SK-N-MC (cell line): Measurements from ENCODE around the gene KDM5C.

Source experiments
- EZH2 ChIP-seq: fragments of 200-600 bp; sonication (generic); IDR thresholded peaks from one replicate; pipeline ENCODE4 v1.6.1; 2017; ENCODE audit warnings: antibody characterized with exemption
- FOXP2 ChIP-seq: optimal IDR thresholded peaks from 2 replicates; pipeline ENCODE3; 2011; ENCODE audit warnings: mild to moderate bottlenecking, moderate library complexity; ENCODE audit not compliant: insufficient read depth; ENCODE audit errors: extremely low read length, control extremely low read depth
- POLR2AphosphoS5 ChIP-seq: IDR thresholded peaks from 2 replicates; pipeline ENCODE4 v1.6.1; 2012; ENCODE audit warnings: mild to moderate bottlenecking, low read depth, low read length, borderline replicate concordance

DNA sequence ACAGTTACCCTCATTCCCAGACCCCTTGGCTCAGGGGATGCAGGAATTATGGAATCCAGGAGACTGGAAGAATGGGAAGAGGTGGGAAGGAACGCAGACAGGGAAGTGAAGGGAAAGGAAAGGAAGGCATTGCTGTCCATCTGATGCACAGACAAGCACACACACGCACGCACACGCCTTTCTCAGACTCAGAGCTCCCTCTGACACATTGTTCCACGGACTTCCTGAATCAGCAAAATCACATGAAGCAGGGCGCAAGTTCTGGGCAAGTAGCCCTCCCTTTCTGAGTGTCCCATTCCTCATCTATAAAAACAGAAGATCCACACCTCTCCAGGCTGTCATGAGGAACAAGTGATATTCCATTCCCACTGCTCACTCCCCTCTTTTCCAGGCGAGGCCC, 43.2 kb upstream of the KDM5C start:
- TF ChIP-seq POLR2AphosphoS5, result no peak
- no peak for TF ChIP-seq EZH2
- TF ChIP-seq FOXP2, result no peak
